ENCODE data around the gene HCFC1R1.

- TF ChIP-seq POLR2A (IDR thresholded peaks at IDR 0.05; ENCODE audit: low read length) = no peak
- TF ChIP-seq GATA1 (IDR thresholded peaks at IDR 0.05; ENCODE audit: low read depth, low read length) = no peak
These were observed 9.6 kb downstream of the HCFC1R1 start for GRCh38 chr16:3013998-3014690.
